ELR (cell line): Measurements from ENCODE around the gene CAAP1.
"Not testable (repeated sequence)": the region's sequence is repeated elsewhere in the genome, so short reads cannot be mapped to it uniquely, and the experiment has no call there.

ENCODE experiments used
- DNase-seq: peaks from one replicate; pipeline ENCODE4 v3.0.0-alpha.2; 2015; ENCODE audit warnings: low read depth

The CAAP1 gene, protein sequence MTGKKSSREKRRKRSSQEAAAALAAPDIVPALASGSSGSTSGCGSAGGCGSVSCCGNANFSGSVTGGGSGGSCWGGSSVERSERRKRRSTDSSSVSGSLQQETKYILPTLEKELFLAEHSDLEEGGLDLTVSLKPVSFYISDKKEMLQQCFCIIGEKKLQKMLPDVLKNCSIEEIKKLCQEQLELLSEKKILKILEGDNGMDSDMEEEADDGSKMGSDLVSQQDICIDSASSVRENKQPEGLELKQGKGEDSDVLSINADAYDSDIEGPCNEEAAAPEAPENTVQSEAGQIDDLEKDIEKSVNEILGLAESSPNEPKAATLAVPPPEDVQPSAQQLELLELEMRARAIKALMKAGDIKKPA

DNA sequence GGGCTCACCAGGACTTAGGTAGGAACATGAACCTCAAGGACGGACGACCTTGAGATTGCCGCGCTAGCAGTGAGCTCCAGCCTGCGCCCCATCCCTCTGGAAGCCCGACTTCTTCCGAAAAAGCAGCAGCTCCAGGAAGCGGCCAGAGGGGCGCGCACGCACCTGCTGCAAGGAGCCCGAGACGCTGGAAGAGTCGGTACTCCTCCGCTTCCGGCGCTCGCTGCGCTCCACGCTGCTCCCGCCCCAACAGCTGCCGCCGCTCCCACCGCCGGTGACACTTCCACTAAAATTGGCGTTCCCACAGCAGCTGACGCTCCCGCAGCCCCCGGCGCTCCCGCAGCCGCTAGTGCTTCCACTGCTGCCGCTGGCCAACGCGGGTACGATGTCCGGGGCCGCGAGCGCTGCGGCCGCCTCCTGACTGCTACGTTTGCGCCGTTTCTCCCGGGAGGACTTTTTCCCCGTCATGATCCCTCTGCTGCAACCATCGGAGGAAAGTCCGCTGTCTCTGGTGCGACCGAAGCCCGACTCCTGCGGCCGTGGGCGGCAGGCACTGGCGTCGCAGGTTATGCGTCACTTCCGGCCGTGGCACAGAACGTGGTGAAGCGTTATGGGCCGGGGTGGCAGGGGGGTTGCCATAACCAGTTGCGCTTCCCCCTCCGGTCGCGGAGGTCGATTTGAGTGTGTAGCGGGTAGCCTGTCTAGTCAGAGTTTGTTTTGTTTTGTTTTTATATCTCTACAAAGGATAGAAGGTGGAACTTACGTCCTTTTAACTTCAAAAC is at the start of gene CAAP1:
TSS of gene CAAP1 (minus strand) at position 552 of the 779 bp plus-strand sequence. CDS start at position 465, 87 bp downstream.
- peak; percentile 96 for DNase-seq

- DNase-seq = no peak
Measured at GRCh38 chr9:26940779-26941178, 48.2 kb upstream of the CAAP1 start.

- no peak for DNase-seq
Measured at GRCh38 chr9:26939955-26940711, 47.5 kb upstream of the CAAP1 start.

DNA sequence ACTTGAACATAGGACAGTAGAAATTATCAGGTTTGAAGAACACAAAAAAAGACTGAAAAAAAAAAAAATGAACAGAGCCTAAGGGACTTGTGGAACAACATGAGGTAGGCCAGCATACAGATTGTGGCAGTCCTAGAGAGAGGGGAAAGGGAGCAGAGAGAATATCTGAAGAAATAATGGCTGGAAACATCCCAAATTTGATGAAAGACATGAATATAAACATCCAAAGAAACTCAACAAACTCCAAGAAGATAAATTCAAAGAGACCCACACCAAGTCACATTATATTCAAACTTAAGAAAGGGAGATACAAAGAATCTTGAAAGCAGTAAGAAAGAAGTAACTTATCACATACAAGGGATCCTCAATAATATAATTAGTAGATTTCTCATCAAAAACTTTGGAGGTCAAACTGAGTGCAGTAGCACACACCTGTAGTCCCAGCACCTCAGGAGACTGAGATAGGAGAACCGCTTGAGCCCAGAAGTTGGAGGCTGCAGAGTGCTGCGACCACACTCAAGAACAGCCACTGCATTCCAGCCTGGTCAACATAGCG is 45.3 kb upstream of the CAAP1 start:
- DNase-seq = no peak

DNA sequence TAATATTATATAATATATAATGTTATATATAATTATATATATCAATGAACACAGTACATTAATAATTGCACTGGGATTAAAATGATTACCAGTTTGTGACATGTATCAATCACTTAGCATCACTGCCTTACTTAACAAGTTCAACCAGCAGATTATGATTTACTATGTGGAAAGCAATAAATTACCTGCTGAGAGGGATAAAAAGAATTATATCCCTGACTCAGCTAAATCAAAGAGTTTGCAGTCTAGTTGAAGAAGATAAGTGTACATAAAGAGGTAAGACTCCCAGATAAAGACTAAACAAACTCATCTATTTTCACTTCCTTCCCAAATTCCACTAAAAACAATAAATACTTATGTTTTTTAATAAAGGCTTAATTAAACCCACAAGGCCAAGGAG is 43.2 kb upstream of the CAAP1 start:
- DNase-seq = no peak

GRCh38 chr9:26928902-26929495 is 36.4 kb upstream of the CAAP1 start:
- DNase-seq = no peak

DNA sequence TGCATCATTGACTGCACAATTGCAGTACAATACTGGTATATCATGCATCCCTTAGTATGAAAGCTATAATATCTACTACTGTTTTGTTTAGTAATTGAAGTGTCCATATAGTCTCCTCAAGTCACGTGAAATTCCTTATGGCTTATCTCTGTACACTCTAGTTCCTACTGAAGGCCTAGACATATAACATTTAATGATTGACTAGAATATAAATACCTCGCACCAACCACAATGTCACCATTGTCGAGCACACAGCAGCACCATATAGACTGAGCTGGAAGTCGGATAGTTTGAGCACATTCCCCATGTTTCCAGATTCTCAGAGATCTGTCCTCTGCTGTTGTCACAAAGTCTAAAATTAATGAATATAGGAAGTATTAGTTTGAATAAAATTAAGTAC is 33.0 kb upstream of the CAAP1 start:
- no peak for DNase-seq

GRCh38 chr9:26919698-26920097 is 27.1 kb upstream of the CAAP1 start:
- no peak for DNase-seq

DNA sequence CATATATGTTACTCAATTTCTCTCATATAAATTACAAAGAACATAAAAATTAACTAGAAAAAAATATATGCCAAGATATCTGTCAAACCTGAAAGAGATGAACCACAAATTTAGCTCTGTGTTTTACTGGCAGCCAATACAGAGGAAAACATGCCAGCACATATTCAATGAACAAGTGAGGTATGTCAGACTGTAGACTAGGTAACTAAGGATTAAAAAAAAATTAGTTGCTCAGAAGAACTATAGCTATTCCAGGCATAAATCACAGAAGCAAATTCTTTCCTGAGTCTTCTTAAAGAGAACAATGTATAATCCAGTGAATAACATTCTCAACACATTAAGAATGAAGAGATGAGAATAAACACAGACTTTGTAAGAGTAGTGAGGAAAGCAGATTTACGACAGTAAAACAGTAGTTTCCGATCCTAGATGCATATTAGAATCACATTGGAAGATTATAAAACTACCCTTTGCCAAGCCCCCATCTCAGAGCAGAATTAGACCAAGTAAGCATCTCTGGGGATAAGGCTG is 20.6 kb upstream of the CAAP1 start:
- DNase-seq = no peak

- DNase-seq = no peak
Measured at GRCh38 chr9:26904671-26905070, 12.1 kb upstream of the CAAP1 start.

DNA sequence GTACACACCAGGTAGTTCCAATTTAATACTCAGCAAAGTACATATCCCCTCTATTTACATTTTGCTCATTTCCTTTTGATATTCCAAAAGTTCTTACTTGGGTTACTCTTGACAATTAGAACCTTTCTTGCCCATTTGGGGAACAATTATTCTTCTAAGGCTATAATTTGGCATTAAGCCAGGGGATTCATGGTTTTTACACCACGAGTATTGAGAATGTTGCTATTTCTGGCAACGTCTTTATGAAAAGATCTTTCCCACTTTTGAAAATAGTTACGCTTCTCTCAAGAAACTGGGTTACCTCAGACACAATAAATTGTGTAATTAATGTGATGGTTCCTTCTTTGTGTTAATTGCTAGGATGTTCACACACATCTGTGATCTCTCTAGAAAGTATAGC is 11.5 kb upstream of the CAAP1 start:
- no peak for DNase-seq

GRCh38 chr9:26893030-26893676 is 551 bp upstream of the CAAP1 start:
- no peak for DNase-seq

GRCh38 chr9:26891726-26892125 is 876 bp downstream of the CAAP1 start:
- peak; percentile 12 for DNase-seq

DNA sequence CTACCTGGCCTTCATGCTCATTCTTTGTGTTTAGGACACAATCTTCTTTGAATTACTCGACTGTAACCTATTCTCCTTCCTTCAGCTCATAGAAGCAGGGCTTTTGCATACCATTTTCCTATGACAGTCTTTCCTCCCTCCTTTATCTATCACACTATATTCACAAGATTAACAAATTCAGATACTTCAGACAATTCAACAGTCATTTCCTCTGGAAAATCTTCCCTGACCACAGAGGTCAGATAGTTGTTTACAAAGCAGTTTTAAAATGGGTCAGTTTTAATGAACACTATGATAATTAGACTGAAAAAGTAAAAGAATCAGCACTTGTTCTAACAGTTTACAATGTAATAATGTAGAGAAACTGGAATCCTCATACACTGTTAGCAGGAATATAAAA is 4.3 kb downstream of the CAAP1 start:
- DNase-seq = peak; percentile 18

DNA sequence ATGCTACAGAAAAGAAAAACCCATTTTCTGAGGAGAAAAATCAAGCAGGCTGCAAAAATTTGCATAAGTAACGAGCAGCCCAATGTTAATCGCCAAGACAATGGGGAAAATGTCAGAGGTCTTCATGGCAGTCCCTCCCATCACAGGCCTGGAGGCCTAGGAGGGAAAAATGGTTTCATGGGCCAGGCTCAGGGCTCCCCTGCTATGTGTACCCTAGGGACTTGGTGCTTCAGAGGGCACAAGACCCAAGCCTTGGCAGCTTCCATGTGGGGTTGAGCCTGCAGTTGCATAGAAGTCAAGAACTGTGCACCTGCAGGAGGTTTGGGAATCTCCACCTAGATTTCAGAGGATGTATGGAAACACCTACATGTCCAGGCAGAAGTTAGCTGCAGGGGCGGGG is 10.4 kb downstream of the CAAP1 start:
- no peak for DNase-seq

DNA sequence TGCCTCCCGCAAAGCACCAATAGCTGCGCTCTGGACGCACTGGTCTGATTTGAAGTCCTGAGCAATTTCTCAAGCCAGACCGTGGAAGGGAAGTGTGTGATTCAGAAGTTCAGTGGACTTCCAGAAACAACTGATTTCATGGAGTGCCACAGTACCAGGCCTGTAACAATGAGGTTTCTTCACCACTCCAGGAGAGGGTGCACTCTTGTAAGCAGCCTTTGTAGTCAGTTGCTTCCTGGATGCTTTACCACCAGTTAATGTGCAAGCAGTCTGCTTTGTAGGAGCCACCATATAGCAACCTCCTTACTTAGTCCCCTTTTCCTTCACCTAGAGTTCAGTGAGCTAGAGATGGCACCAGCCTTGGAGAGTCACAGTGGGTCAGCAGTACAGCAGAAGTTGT is 12.3 kb downstream of the CAAP1 start:
- no peak for DNase-seq

DNA sequence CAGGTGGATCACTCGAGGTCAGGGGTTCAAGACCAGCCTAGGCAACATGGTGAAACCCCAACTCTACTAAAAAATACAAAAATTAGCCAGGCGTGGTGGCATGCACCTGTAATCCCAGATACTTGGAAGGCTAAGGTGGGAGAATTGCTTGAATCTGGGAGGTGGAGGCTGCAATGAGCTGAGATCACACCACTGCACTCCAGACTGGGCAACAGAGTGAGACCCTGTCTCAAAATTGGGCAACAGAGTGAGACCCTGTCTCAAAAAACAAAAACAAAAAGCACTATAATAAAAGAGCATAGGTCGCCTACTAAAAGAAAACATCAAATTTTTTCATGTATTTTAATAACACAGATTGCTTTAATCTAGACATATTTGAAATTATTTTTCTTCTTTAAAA is 17.4 kb downstream of the CAAP1 start:
- DNase-seq = not testable (repeated sequence)

- peak; percentile 45 for DNase-seq
Measured at GRCh38 chr9:26870292-26870691, 22.3 kb downstream of the CAAP1 start.

GRCh38 chr9:26863074-26863473 is 29.5 kb downstream of the CAAP1 start:
- peak; percentile 32 for DNase-seq

DNA sequence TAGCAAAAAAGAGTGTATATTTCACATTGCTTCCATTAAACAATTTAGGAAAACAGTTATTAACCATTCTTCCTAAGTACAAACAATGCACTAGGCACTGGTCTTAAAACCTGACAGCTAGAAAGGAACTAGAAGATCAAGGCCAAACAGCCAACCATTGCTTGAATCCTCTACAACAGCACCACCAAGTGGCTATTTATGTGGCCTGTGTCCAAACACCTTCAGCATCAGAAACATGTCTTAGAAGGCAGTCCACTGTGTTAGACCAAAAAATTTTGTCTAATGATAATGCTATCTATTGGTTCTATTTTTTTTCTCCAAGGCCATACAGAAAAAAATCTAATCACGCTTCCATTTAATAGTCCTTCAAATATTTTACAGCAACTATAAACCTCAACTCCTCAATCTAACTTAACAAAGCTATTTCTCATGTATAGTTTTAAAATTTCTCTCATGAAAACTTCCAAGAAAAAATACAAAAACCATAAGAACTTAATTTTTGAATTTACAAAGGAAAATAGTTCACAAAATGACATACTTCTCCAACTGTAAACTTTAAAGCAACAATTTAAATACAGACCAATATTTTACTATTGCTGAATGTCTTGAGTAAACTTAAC is 36.1 kb downstream of the CAAP1 start:
- peak; percentile 75 for DNase-seq

GRCh38 chr9:26850995-26851394 is 41.6 kb downstream of the CAAP1 start:
- no peak for DNase-seq
